Coronary artery (tissue), 2 donors: ENCODE results near the gene INTS14.

ENCODE experiments used
- DNase-seq: peaks from one replicate; pipeline ENCODE4 v3.0.0-alpha.2; 2017; ENCODE audit warnings: low spot score
- H3K27ac ChIP-seq, 2 donors: fragments of 200-600 bp; sonication (generic); one replicate each; pipeline ENCODE4 v1.5.1; 2016 to 2019
- H3K4me3 ChIP-seq: fragments of 200-600 bp; sonication (generic); 2 replicates; pipeline ENCODE4 v1.5.1; 2016; ENCODE audit warnings: mild to moderate bottlenecking, moderate library complexity
- CTCF ChIP-seq: fragments of 200-600 bp; sonication (generic); IDR thresholded peaks from one replicate; pipeline ENCODE4 v1.5.1; 2019; ENCODE audit warnings: antibody characterized with exemption

Gene INTS14

GRCh38 chr15:65651831-65652749 lies 41.2 kb upstream of the INTS14 start:
- no peak overlapping the region for H3K27ac ChIP-seq
- no peak for DNase-seq
- TF ChIP-seq CTCF = no peak
- no peak overlapping the region for H3K4me3 ChIP-seq

- DNase-seq = no peak
- no peak overlapping the region for H3K27ac ChIP-seq
- H3K4me3 ChIP-seq = no peak overlapping the region
- TF ChIP-seq CTCF = no peak
These were observed 40.1 kb upstream of the INTS14 start for GRCh38 chr15:65651042-65651322.

GRCh38 chr15:65650312-65651041 lies 39.5 kb upstream of the INTS14 start:
- H3K4me3 ChIP-seq = no peak overlapping the region
- no peak for TF ChIP-seq CTCF
- no peak for DNase-seq
- no peak overlapping the region for H3K27ac ChIP-seq

- no peak for DNase-seq
These were observed 35.6 kb upstream of the INTS14 start for GRCh38 chr15:65646486-65646885.

GRCh38 chr15:65645392-65645791 lies 34.5 kb upstream of the INTS14 start:
- TF ChIP-seq CTCF = no peak
- Histone ChIP-seq H3K27ac (no peak overlapping the region), H3K4me3 (no peak overlapping the region)
- no peak for DNase-seq

More at GRCh38 chr15:65646486-65646885, 35.6 kb upstream of the INTS14 start:
- no peak for TF ChIP-seq CTCF
- Histone ChIP-seq H3K27ac (no peak overlapping the region), H3K4me3 (no peak overlapping the region)

GRCh38 chr15:65644282-65644681 lies 33.4 kb upstream of the INTS14 start:
- no peak for TF ChIP-seq CTCF
- Histone ChIP-seq H3K27ac (no peak overlapping the region), H3K4me3 (no peak overlapping the region)
- DNase-seq = no peak
